GM18868 (cell line): Measurements from ENCODE around the gene HNRNPC.
"Not testable (repeated sequence)": the region's sequence is repeated elsewhere in the genome, so short reads cannot be mapped to it uniquely, and the experiment has no call there.

Experiments used
- ATAC-seq: cut with Tn5 transposase; IDR thresholded peaks from one replicate; pipeline ENCODE4 v1.9.1; 2021; ENCODE audit warnings: mild to moderate bottlenecking, moderate library complexity; ENCODE audit not compliant: unreplicated experiment

HNRNPC gene

GRCh38 chr14:21269252-21270046, at the start of gene HNRNPC:
TSS of gene HNRNPC (minus strand) at chr14:21269442. CDS start at chr14:21234193, 35,249 bp downstream.
- peak; percentile 91 for ATAC-seq

- ATAC-seq = no peak
Measured at GRCh38 chr14:21317398-21317797, 48.2 kb upstream of the HNRNPC start.

GRCh38 chr14:21313512-21313911, 44.3 kb upstream of the HNRNPC start:
- no peak for ATAC-seq

GRCh38 chr14:21311614-21312013, 42.4 kb upstream of the HNRNPC start:
- ATAC-seq = no peak

- no peak for ATAC-seq
Measured at GRCh38 chr14:21309956-21310355, 40.7 kb upstream of the HNRNPC start.

GRCh38 chr14:21309238-21309636, 40.0 kb upstream of the HNRNPC start:
- ATAC-seq = no peak

- peak; percentile 80 for ATAC-seq
Measured at GRCh38 chr14:21308479-21309237, 39.4 kb upstream of the HNRNPC start.

- peak; percentile 37 for ATAC-seq
Measured at GRCh38 chr14:21308132-21308478, 38.9 kb upstream of the HNRNPC start.

- no peak for ATAC-seq
Measured at GRCh38 chr14:21307637-21308036, 38.4 kb upstream of the HNRNPC start.

- not testable (repeated sequence) for ATAC-seq
Measured at GRCh38 chr14:21302836-21303140, 33.5 kb upstream of the HNRNPC start.

- no peak for ATAC-seq
Measured at GRCh38 chr14:21302013-21302835, 33.0 kb upstream of the HNRNPC start.

GRCh38 chr14:21300892-21301291, 31.6 kb upstream of the HNRNPC start:
- ATAC-seq = peak; percentile 60

- no peak for ATAC-seq
Measured at GRCh38 chr14:21299562-21300130, 30.4 kb upstream of the HNRNPC start.

- no peak for ATAC-seq
Measured at GRCh38 chr14:21298358-21298757, 29.1 kb upstream of the HNRNPC start.

- ATAC-seq = not testable (repeated sequence)
Measured at GRCh38 chr14:21294026-21294425, 24.8 kb upstream of the HNRNPC start.

- ATAC-seq = no peak
Measured at GRCh38 chr14:21287168-21287567, 17.9 kb upstream of the HNRNPC start.

- not testable (repeated sequence) for ATAC-seq
Measured at GRCh38 chr14:21286516-21286915, 17.3 kb upstream of the HNRNPC start.

GRCh38 chr14:21281917-21282316, 12.7 kb upstream of the HNRNPC start:
- not testable (repeated sequence) for ATAC-seq

- ATAC-seq = no peak
Measured at GRCh38 chr14:21279783-21280182, 10.5 kb upstream of the HNRNPC start, which contains the start of gene RPGRIP1. TSS of gene RPGRIP1 (plus strand) at chr14:21280083. CDS start at chr14:21287977, 7,894 bp downstream.

- ATAC-seq = no peak
Measured at GRCh38 chr14:21278632-21279031, 9.4 kb upstream of the HNRNPC start.

GRCh38 chr14:21275261-21275858, 6.1 kb upstream of the HNRNPC start:
- no peak for ATAC-seq
